K562 (cell line): ENCODE results near the gene CFAP69. TPM values are rescaled to one million over a fixed set of nuclear protein-coding genes. Genes with fewer than 3 reads are reported as not detected.

Experiments
- ATAC-seq: fragments of 200-7000 bp; cut with Tn5 transposase; 3 replicates; pipeline ENCODE4 v1.9.1; 2020; ENCODE audit warnings: moderate library complexity
- BruUV-seq: library from RNA; stranded (reverse); fragments of 400-500 nt; replicated peaks from 2 replicates; lab custom pipeline; 2021; lab: Mats Ljungman, UMichigan
- CTCF ChIA-PET: fragments of 300-600 bp; formaldehyde crosslinking; extraction: SDS; loops from one replicate; lab custom pipeline; 2021; ENCODE audit warnings: low intra/inter-chr PET ratio; lab: Yijun Ruan, JAX
- POLR2A ChIA-PET: fragments of 300-600, 350-650 bp; sonication (Branson Sonifier 250); formaldehyde crosslinking; extraction: SDS; loops from one replicate; lab custom pipeline; 2021; ENCODE audit warnings: antibody characterized with exemption, inconsistent platforms; lab: Yijun Ruan, JAX
- DNase-seq, 4 experiments: peaks; one replicate each; pipeline versions ENCODE4 v3.0.0 to v3.0.0-alpha.2; 2011 to 2018; ENCODE audit warnings: low spot score in 3 of 4, mixed read lengths in 3 of 4; ENCODE audit errors: extremely low read depth in 1 of 4
- FAIRE-seq: peaks from 2 replicates; lab custom pipeline; 2011; peaks lifted over from hg19 to GRCh38; lab: Jason Lieb, UNC
- H2AFZ ChIP-seq: 2 replicates; pipeline ENCODE4 v1.6.0; 2011; ENCODE audit warnings: low read depth, low read length, control low read depth, inconsistent platforms
- H3K27ac ChIP-seq: fragments of 200-600 bp; 3 replicates; pipeline ENCODE4 v1.8.0; 2011; ENCODE audit warnings: low read depth, mild to moderate bottlenecking, control low read depth, inconsistent platforms, low read length, moderate library complexity, mixed read lengths; ENCODE audit errors: extremely low read depth
- H3K27me3 ChIP-seq, 2 experiments: fragments of 300-600 bp in 1 of 2; 2 replicates in 1 of 2; 3 replicates in 1 of 2; pipeline versions ENCODE4 v1.6.0 to v1.8.0; 2011; ENCODE audit warnings: inconsistent platforms in 2 of 2, low read length in 2 of 2, mild to moderate bottlenecking in 1 of 2, mixed read lengths in 1 of 2, moderate library complexity in 1 of 2; ENCODE audit not compliant: control insufficient read depth in 2 of 2, insufficient read depth in 2 of 2
- H3K36me3 ChIP-seq: fragments of 300-600 bp; 3 replicates; pipeline ENCODE4 v1.8.0; 2011; ENCODE audit warnings: mild to moderate bottlenecking, low read length, inconsistent platforms; ENCODE audit not compliant: control insufficient read depth, insufficient read depth
- H3K4me1 ChIP-seq, 2 experiments: fragments of 200-600 bp in 1 of 2; replicated peaks in 1 of 2; 2 replicates in 1 of 2; 3 replicates in 1 of 2; pipeline versions ENCODE4 v1.5.1 to v1.8.0; 2011; ENCODE audit warnings: inconsistent platforms in 2 of 2, low read length in 2 of 2, mild to moderate bottlenecking in 1 of 2, mixed read lengths in 1 of 2, moderate library complexity in 1 of 2; ENCODE audit not compliant: control insufficient read depth in 2 of 2, insufficient read depth in 2 of 2
- H3K4me2 ChIP-seq: 2 replicates; pipeline ENCODE4 v1.6.1; 2011; ENCODE audit warnings: low read length, control low read depth, inconsistent platforms, mixed read lengths; ENCODE audit not compliant: insufficient read depth
- H3K4me3 ChIP-seq: fragments of 200-600 bp; sonication (generic), shearing (Covaris generic); 2 replicates; pipeline ENCODE4 v1.5.1; 2016; ENCODE audit warnings: control low read depth, inconsistent platforms
- H3K79me2 ChIP-seq: fragments of 200-600 bp; 3 replicates; pipeline ENCODE4 v1.8.0; 2011; ENCODE audit warnings: low read length, inconsistent platforms; ENCODE audit not compliant: control insufficient read depth, insufficient read depth
- H3K9ac ChIP-seq, 2 experiments: 2 replicates each; pipeline versions ENCODE4 v1.6.0 to v1.6.1; 2011; ENCODE audit warnings: low read depth in 2 of 2, low read length in 2 of 2, control low read depth in 1 of 2, inconsistent platforms in 1 of 2, mild to moderate bottlenecking in 1 of 2, mixed read lengths in 1 of 2; ENCODE audit not compliant: insufficient read depth in 1 of 2
- H3K9me1 ChIP-seq: one replicate; pipeline ENCODE4 v1.6.0; 2011; ENCODE audit warnings: inconsistent platforms, mild to moderate bottlenecking, low read length, moderate library complexity; ENCODE audit not compliant: control insufficient read depth, insufficient read depth
- H3K9me3 ChIP-seq: replicated peaks from 2 replicates; pipeline ENCODE4 v1.5.1; 2011; ENCODE audit warnings: low read depth, low read length, inconsistent platforms; ENCODE audit not compliant: control insufficient read depth, insufficient read depth
- H4K20me1 ChIP-seq: replicated peaks from 2 replicates; pipeline ENCODE4 v1.6.1; 2011; ENCODE audit warnings: low read length, inconsistent platforms, mixed read lengths; ENCODE audit not compliant: control insufficient read depth, insufficient read depth
- CHD1 ChIP-seq: fragments of 200-600 bp; sonication (generic); IDR thresholded peaks from one replicate; pipeline ENCODE4 v1.6.1; 2012; ENCODE audit warnings: mild to moderate bottlenecking, moderate library complexity, low read length, inconsistent platforms
- ZFP1 ChIP-seq: fragments of 450-650 bp; formaldehyde crosslinking; IDR thresholded peaks from 2 replicates; pipeline ENCODE4 v1.4.0; 2020; ENCODE audit warnings: mild to moderate bottlenecking, mixed read lengths
- ZNF766 ChIP-seq: fragments of 200-800 bp; sonication (Bioruptor generic); conservative IDR thresholded peaks from 2 replicates; pipeline ENCODE4 v1.6.1; 2016; ENCODE audit warnings: missing genetic modification characterization, missing compliant biosample characterization
- WGBS: fragments of 100-300 bp; shearing (Covaris generic); methylation state at CpG from one replicate; pipeline ENCODE4 v1.1.6; 2016; ENCODE audit warnings: low coverage, mixed read lengths; ENCODE audit not compliant: insufficient coverage; ENCODE audit errors: missing lambda C conversion rate; 5-methylcytosine and 5-hydroxymethylcytosine counted together
- in situ Hi-C: fragments of 300-500 bp; cut with MboI; formaldehyde crosslinking; loops from 4 replicates; pipeline ENCODE4 v1.15.0; 2018; ENCODE audit warnings: inconsistent platforms, mixed read lengths
- intact Hi-C: fragments of 100-400 bp; cut with micrococcal nuclease; formaldehyde crosslinking; loops from 2 replicates; pipeline ENCODE4 v1.14.2; 2022
- polyA plus RNA-seq, 8 experiments: library from polyadenylated mRNA; depleted of rRNA in 4 of 8; stranded (reverse) in 5 of 8; unstranded in 3 of 8; fragments of >200 nt; fragmentation: Nextera tagmentation in 2 of 8; fragmentation: Illumina TruSeq in 1 of 8; extraction: Ambion mirVana in 2 of 8; extraction: Trizol in 1 of 8; gene quantifications; 2 replicates each; pipeline versions ENCODE4 v1.2.1 to v1.2.3, GENCODE V29; 2011 to 2014; ENCODE audit warnings: inconsistent platforms in 1 of 8, missing spikeins in 1 of 8
- total RNA-seq, 7 experiments: library from RNA; depleted of rRNA in 6 of 7; stranded (reverse); fragments of >200 nt in 6 of 7; fragmentation: Illumina TruSeq in 2 of 7; extraction: Trizol in 2 of 7; gene quantifications; 2 replicates each; pipeline versions ENCODE4 v1.2.1 to v1.2.3, GENCODE V29; 2011 to 2021; ENCODE audit warnings: low replicate concordance in 1 of 7
- TF ChIP-seq, protein P1 (sequence below): fragments of 450-650 bp; IDR thresholded peaks from 2 replicates; pipeline ENCODE4 v1.6.1; 2016; ENCODE audit warnings: low read depth
- TF ChIP-seq, protein P2 (sequence below): fragments of 450-650 bp; IDR thresholded peaks from 2 replicates; pipeline ENCODE4 v1.6.1; 2016
- TF ChIP-seq, protein P3 (sequence below): fragments of 250-450 bp; sonication (Bioruptor Pico); IDR thresholded peaks from 2 replicates; pipeline ENCODE4 v1.4.0; 2020; ENCODE audit warnings: mild to moderate bottlenecking, moderate library complexity, borderline replicate concordance

The CFAP69 gene
- total and polyA plus RNA-seq, 9 of the 15 experiments (the other 6 are each of a cell fraction or from before 2014, with no cell fraction given), result 0.24 to 5.1 (median 1.7) TPM

DNA sequence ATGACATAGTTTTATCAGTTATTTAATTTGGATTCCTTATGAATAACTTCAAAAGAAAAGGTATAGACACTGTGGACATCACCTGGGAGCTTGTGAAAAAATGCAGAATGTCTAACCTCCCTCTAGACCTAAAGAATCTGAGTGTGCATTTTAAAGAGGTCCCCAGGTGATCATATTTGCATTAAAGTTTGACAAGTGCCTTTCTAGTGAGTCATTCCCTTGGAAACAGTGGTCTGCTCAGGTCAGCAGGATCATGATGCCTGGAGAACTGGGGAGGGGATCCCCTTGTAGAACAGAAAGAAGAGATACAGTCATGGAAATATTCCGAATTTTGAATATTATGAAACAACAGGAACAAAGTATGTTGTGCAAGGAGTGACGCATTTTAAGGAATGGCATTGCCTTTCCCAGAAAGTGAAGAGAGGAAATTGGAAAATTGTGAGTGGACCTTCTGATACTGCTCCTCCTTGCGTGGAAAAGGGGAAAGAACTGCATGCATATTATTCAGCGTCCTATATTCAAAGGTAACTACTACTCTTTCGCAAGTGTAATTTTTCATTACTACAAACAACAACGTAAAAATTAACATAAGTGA is 28.8 kb upstream of the CFAP69 start:
- no peaks in the 10 kb centered on the region for H3K36me3 ChIP-seq
- DNase-seq (no peak), ATAC-seq (no peak), FAIRE-seq (no peak)
- no TSS peak for BruUV-seq
- POLR2A ChIA-PET, result interaction anchor here (0.5 to 0.6 kb wide), 2 partner anchors 202 to 910 kb away, joined by 3 read pairs; no protein-coding TSS in a partner anchor
- in situ Hi-C loops (no loop called here), intact Hi-C loops (no loop called here)
- H4K20me1 ChIP-seq, result no peaks in the 10 kb centered on the region
- peaks cover 0 to 9% of the 10 kb centered on the region in 2 experiments; a peak in 2 of 5 replicates for H3K4me1 ChIP-seq
- CTCF ChIA-PET, result no interaction called here
- no peak overlapping the region for H3K4me3 ChIP-seq
- under 1% methylated on average over 6 of the region's 6 CpGs for WGBS
- H3K79me2 ChIP-seq, result no peaks in the 10 kb centered on the region
- no peak overlapping the region for H3K9ac ChIP-seq
- no peaks in the 10 kb centered on the region for H3K9me1 ChIP-seq
- H3K4me2 ChIP-seq, result no peak overlapping the region
- H3K9me3 ChIP-seq, result no peaks in the 10 kb centered on the region
- peaks cover 10 to 11% of the 10 kb centered on the region in 2 experiments; a peak in 4 of 5 replicates for H3K27me3 ChIP-seq
- TF ChIP-seq, protein P1, sequence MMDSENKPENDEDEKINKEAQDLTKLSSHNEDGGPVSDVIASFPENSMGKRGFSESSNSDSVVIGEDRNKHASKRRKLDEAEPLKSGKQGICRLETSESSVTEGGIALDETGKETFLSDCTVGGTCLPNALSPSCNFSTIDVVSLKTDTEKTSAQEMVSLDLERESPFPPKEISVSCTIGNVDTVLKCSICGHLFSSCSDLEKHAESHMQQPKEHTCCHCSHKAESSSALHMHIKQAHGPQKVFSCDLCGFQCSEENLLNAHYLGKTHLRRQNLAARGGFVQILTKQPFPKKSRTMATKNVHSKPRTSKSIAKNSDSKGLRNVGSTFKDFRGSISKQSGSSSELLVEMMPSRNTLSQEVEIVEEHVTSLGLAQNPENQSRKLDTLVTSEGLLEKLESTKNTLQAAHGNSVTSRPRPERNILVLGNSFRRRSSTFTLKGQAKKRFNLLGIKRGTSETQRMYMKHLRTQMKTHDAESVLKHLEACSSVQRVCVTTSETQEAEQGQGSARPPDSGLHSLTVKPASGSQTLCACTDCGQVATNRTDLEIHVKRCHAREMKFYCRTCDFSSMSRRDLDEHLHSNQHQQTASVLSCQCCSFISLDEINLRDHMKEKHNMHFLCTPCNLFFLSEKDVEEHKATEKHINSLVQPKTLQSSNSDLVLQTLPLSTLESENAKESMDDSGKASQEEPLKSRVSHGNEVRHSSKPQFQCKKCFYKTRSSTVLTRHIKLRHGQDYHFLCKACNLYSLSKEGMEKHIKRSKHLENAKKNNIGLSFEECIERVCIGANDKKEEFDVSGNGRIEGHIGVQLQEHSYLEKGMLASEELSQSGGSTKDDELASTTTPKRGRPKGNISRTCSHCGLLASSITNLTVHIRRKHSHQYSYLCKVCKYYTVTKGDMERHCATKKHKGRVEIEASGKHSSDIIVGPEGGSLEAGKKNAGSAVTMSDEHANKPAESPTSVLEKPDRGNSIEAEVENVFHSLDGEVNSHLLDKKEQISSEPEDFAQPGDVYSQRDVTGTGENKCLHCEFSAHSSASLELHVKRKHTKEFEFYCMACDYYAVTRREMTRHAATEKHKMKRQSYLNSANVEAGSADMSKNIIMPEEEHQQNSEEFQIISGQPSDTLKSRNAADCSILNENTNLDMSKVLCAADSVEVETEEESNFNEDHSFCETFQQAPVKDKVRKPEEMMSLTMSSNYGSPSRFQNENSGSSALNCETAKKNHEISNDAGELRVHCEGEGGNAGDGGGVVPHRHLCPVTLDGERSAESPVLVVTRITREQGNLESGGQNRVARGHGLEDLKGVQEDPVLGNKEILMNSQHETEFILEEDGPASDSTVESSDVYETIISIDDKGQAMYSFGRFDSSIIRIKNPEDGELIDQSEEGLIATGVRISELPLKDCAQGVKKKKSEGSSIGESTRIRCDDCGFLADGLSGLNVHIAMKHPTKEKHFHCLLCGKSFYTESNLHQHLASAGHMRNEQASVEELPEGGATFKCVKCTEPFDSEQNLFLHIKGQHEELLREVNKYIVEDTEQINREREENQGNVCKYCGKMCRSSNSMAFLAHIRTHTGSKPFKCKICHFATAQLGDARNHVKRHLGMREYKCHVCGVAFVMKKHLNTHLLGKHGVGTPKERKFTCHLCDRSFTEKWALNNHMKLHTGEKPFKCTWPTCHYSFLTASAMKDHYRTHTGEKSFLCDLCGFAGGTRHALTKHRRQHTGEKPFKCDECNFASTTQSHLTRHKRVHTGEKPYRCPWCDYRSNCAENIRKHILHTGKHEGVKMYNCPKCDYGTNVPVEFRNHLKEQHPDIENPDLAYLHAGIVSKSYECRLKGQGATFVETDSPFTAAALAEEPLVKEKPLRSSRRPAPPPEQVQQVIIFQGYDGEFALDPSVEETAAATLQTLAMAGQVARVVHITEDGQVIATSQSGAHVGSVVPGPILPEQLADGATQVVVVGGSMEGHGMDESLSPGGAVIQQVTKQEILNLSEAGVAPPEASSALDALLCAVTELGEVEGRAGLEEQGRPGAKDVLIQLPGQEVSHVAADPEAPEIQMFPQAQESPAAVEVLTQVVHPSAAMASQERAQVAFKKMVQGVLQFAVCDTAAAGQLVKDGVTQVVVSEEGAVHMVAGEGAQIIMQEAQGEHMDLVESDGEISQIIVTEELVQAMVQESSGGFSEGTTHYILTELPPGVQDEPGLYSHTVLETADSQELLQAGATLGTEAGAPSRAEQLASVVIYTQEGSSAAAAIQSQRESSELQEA, result no peak
- TF ChIP-seq, protein P2, sequence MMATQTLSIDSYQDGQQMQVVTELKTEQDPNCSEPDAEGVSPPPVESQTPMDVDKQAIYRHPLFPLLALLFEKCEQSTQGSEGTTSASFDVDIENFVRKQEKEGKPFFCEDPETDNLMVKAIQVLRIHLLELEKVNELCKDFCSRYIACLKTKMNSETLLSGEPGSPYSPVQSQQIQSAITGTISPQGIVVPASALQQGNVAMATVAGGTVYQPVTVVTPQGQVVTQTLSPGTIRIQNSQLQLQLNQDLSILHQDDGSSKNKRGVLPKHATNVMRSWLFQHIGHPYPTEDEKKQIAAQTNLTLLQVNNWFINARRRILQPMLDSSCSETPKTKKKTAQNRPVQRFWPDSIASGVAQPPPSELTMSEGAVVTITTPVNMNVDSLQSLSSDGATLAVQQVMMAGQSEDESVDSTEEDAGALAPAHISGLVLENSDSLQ, result no peak
- TF ChIP-seq CHD1 (no peak), ZNF766 (CRISPR knock-in tag) (no peak), ZFP1 (no peak)
- TF ChIP-seq, protein P3, sequence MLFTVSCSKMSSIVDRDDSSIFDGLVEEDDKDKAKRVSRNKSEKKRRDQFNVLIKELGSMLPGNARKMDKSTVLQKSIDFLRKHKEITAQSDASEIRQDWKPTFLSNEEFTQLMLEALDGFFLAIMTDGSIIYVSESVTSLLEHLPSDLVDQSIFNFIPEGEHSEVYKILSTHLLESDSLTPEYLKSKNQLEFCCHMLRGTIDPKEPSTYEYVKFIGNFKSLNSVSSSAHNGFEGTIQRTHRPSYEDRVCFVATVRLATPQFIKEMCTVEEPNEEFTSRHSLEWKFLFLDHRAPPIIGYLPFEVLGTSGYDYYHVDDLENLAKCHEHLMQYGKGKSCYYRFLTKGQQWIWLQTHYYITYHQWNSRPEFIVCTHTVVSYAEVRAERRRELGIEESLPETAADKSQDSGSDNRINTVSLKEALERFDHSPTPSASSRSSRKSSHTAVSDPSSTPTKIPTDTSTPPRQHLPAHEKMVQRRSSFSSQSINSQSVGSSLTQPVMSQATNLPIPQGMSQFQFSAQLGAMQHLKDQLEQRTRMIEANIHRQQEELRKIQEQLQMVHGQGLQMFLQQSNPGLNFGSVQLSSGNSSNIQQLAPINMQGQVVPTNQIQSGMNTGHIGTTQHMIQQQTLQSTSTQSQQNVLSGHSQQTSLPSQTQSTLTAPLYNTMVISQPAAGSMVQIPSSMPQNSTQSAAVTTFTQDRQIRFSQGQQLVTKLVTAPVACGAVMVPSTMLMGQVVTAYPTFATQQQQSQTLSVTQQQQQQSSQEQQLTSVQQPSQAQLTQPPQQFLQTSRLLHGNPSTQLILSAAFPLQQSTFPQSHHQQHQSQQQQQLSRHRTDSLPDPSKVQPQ (CRISPR knock-in tag), result no peak
- H3K27ac ChIP-seq, result no peak overlapping the region
- H2AFZ ChIP-seq, result no peak overlapping the region
